Epithelial cell of proximal tubule (primary cell): ENCODE data around the gene HCK. TPM values are rescaled to one million over a fixed set of nuclear protein-coding genes. Genes with fewer than 3 reads are reported as not detected.
A peak's percentile ranks its signal among the peaks of the same experiment; 100 is the strongest.

Experiments used
- DNase-seq: peaks from one replicate; pipeline ENCODE4 v3.0.0-alpha.2; 2011; ENCODE audit warnings: low read depth
- H3K4me3 ChIP-seq: 2 replicates; pipeline ENCODE4 v1.5.1; 2011; ENCODE audit warnings: low read depth, mild to moderate bottlenecking, low read length
- total RNA-seq: library from RNA; depleted of rRNA; stranded (reverse); fragments of >200 nt; gene quantifications from 2 replicates; pipeline ENCODE4 v1.2.3, GENCODE V29; 2015
- TF ChIP-seq, protein P1 (sequence below): conservative IDR thresholded peaks from 2 replicates; pipeline ENCODE4 v1.5.1; 2012; ENCODE audit warnings: low read depth, mild to moderate bottlenecking, low read length

The HCK gene
- total RNA-seq, 1 donor from 2014 or later = not detected

- DNase-seq = no peak
- no peak overlapping the region for H3K4me3 ChIP-seq
- TF ChIP-seq, protein P1, sequence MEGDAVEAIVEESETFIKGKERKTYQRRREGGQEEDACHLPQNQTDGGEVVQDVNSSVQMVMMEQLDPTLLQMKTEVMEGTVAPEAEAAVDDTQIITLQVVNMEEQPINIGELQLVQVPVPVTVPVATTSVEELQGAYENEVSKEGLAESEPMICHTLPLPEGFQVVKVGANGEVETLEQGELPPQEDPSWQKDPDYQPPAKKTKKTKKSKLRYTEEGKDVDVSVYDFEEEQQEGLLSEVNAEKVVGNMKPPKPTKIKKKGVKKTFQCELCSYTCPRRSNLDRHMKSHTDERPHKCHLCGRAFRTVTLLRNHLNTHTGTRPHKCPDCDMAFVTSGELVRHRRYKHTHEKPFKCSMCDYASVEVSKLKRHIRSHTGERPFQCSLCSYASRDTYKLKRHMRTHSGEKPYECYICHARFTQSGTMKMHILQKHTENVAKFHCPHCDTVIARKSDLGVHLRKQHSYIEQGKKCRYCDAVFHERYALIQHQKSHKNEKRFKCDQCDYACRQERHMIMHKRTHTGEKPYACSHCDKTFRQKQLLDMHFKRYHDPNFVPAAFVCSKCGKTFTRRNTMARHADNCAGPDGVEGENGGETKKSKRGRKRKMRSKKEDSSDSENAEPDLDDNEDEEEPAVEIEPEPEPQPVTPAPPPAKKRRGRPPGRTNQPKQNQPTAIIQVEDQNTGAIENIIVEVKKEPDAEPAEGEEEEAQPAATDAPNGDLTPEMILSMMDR = no peak
These were observed 32.9 kb upstream of the HCK start for GRCh38 chr20:32019156-32019510.

GRCh38 chr20:32019563-32020463 is 32.2 kb upstream of the HCK start:
- TF ChIP-seq, protein P1 = no peak
- DNase-seq = no peak
- no peak overlapping the region for H3K4me3 ChIP-seq

DNA sequence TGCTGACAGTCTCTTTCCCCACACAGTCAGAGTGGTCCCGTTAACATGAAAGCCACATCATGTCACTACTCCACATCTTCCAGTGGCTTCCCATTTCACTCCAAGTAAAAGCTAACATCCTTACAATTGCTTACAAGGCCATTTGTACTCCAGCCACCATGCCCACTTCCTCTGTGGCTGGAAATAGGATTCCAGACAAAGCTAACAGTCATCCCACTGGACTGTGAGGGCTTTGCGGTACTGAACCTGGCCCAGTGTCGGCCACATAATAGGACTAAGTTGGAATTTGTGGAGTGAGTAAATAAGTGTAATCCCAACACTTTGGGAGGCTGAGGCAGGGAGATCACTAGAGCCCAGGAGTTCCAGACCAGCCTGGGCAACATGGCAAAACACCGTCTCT is 31.0 kb upstream of the HCK start:
- no peak for DNase-seq
- TF ChIP-seq, protein P1 = no peak
- no peak overlapping the region for H3K4me3 ChIP-seq

GRCh38 chr20:32024683-32025295 is 27.3 kb upstream of the HCK start:
- TF ChIP-seq, protein P1 = peak; percentile 39
- DNase-seq = no peak
- no peak overlapping the region for H3K4me3 ChIP-seq

DNA sequence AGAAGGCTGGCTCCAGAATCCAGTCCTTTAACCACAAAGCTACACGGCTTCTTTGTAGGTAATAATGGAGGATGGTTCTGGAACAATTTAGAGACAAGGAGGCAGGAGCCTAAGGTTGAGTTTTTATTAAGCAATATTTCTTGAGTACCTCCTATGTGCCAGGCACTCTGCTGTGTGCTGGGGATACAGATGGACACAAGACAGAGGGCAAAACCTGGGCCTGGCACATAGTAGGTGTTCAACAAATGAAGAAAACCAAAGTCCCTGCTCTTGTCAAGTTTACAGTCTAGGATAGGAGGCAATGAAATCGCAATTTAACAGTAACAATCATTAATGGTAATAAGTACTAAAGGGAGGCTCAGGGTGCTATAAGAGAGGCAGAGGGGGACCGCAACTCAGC is 24.4 kb upstream of the HCK start:
- TF ChIP-seq, protein P1 = no peak
- H3K4me3 ChIP-seq = no peak overlapping the region

GRCh38 chr20:32028647-32029372 is 23.2 kb upstream of the HCK start:
- H3K4me3 ChIP-seq = no peak overlapping the region
- TF ChIP-seq, protein P1 = no peak
- DNase-seq = no peak

More for the DNA sequence above, 24.4 kb upstream of the HCK start:
- no peak for DNase-seq
